ENCODE measurements around the gene PSME1. TPM values are rescaled to one million over a fixed set of nuclear protein-coding genes. Genes with fewer than 3 reads are reported as not detected.

The PSME1 gene
- total RNA-seq, 1 experiment from 2014 or later = 76.8 TPM

DNA sequence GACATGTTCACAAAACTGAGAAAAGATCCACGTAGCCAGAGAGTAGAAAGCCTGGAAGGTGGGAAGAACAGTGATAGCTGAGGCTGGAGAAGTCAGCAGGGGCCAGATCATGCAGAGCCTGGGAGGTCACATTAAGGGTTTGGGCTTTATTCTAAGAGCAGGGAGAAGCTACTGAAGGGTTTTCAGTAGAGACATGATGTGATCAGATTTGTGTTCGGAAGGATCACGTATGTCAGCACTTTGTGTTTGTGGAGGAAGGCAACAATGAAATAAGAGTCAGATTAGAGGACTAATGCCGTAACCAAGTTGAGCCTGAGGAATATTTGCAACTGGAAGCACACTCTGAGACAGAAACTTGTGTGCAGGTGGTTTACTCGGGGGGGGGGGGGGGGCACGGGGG is 46.1 kb upstream of the PSME1 start (continued):
- TF ChIP-seq CTCF (IDR thresholded peaks at IDR 0.05) = no peak
- TF ChIP-seq ZNF317 (CRISPR knock-in tag; IDR thresholded peaks at IDR 0.05; ENCODE audit: borderline replicate concordance, low read depth) = no peak
- TF ChIP-seq RORB (CRISPR knock-in tag; IDR thresholded peaks at IDR 0.05) = no peak
- TF ChIP-seq JUN (CRISPR knock-in tag; IDR thresholded peaks at IDR 0.05) = no peak

DNA sequence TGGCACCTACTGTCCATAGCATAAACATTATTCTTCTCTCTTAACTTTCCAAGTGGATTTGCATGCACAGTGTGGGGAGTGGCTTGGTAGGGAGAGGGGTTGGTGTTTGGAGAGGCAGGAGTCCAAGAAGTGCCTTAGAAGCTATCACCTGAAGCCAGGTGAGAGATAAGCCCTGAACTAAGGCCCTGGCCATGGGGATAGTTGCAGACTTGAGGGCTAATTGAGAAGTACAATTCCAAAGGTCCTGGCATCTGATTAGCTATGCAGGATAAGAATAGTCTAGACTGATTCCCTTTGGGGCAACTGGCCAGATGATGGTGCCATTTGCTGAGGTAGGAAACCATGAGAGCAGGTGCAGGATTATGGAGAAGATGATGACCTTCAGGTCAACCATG is 43.9 kb upstream of the PSME1 start:
- Mint-ChIP-seq H3K9me3 (no peaks in the 10 kb centered on the region), H3K36me3 (peaks cover 11% of the 10 kb centered on the region), H3K4me1 (peaks cover 32% of the 10 kb centered on the region), H3K27me3 (ENCODE audit: low read depth) (peaks cover 10% of the 10 kb centered on the region), H3K4me3 (no peak overlapping the region; the same call in 1 of the 2 replicates), H3K27ac (peak overlapping the region; percentile 67; the same call in 1 of the 2 replicates)
- ATAC-seq (no peak), DNase-seq (ENCODE audit: low spot score) (no peak)
- ChIA-PET CTCF (interaction anchor here (0.7 to 11.7 kb wide), 10 partner anchors 11 to 340 kb away, joined by 3 to 320 read pairs (median 12); partner anchors contain the start of genes CARMIL3, EMC9 and IRF9), POLR2A (interaction anchor here (4.7 to 6.5 kb wide), 2 partner anchors 11 to 34 kb away, joined by 38 to 67 read pairs; no protein-coding TSS in a partner anchor)
- TF ChIP-seq TP53 (CRISPR knock-in tag; IDR thresholded peaks at IDR 0.05) (no peak), GABPB1 (CRISPR knock-in tag; IDR thresholded peaks at IDR 0.05) (0 out of 2 replicates have a peak, but pooled peaks have one; percentile 36)

- POLR2A ChIA-PET = interaction anchor here (0.6 to 6.5 kb wide), 10 partner anchors 12 to 48 kb away, joined by 3 to 67 read pairs (median 13); partner anchors contain the start of genes CARMIL3, DCAF11, EMC9 and NRL
- peaks cover 32% of the 10 kb centered on the region for H3K4me1 Mint-ChIP-seq
- H3K27me3 Mint-ChIP-seq (ENCODE audit: low read depth) = peaks cover 10% of the 10 kb centered on the region
- peak overlapping the region; percentile 43; the same call in 1 of the 2 replicates for H3K4me3 Mint-ChIP-seq
- H3K27ac Mint-ChIP-seq = peak overlapping the region; percentile 98
- H3K9me3 Mint-ChIP-seq = no peaks in the 10 kb centered on the region
- peaks cover 11% of the 10 kb centered on the region for H3K36me3 Mint-ChIP-seq
- TF ChIP-seq, protein P1, sequence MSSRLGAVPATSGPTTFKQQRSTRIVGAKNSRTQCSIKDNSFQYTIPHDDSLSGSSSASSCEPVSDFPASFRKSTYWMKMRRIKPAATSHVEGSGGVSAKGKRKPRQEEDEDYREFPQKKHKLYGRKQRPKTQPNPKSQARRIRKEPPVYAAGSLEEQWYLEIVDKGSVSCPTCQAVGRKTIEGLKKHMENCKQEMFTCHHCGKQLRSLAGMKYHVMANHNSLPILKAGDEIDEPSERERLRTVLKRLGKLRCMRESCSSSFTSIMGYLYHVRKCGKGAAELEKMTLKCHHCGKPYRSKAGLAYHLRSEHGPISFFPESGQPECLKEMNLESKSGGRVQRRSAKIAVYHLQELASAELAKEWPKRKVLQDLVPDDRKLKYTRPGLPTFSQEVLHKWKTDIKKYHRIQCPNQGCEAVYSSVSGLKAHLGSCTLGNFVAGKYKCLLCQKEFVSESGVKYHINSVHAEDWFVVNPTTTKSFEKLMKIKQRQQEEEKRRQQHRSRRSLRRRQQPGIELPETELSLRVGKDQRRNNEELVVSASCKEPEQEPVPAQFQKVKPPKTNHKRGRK (CRISPR knock-in tag; IDR thresholded peaks at IDR 0.05; ENCODE audit: borderline replicate concordance) = no peak
- TF ChIP-seq, protein P2, sequence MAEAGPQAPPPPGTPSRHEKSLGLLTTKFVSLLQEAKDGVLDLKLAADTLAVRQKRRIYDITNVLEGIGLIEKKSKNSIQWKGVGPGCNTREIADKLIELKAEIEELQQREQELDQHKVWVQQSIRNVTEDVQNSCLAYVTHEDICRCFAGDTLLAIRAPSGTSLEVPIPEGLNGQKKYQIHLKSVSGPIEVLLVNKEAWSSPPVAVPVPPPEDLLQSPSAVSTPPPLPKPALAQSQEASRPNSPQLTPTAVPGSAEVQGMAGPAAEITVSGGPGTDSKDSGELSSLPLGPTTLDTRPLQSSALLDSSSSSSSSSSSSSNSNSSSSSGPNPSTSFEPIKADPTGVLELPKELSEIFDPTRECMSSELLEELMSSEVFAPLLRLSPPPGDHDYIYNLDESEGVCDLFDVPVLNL (CRISPR knock-in tag; IDR thresholded peaks at IDR 0.05; ENCODE audit: borderline replicate concordance, low read depth) = no peak
- TF ChIP-seq ZNF423 (CRISPR knock-in tag; IDR thresholded peaks at IDR 0.05) = no peak
- TF ChIP-seq, protein P3, sequence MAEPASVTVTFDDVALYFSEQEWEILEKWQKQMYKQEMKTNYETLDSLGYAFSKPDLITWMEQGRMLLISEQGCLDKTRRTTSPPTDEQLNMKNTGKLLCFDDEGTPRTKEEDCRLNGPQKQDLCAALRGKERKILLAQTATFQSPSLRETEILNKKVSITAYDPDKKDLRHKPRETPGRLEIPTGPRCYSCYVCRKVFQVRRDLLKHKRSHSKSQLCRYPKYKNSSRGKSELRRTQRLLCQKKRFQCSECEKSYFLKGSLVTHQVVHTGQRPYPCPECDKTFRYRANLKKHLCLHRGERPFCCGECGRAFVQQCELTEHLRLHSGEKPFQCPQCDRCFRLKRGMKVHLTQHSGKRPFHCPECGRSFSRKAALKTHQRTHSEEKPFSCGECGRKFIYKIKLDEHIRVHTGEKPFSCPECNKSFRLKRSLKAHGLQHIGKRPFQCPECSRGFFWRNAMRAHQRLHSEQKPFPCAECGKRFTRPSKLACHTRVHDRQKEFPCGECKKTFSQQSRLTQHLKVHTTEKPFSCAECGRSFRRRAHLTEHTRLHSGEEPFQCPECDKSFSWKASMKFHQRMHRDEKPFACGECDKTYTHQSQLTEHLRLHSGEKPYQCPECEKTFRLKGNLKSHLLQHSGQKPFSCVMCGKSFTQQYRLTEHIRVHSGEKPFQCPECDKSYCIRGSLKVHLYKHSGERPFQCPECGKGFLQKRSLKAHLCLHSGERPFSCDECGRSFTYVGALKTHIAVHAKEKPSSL (CRISPR knock-in tag; conservative IDR thresholded peaks at IDR 0.05) = no peak
- no peak for TF ChIP-seq SMAD4 (CRISPR knock-in tag; IDR thresholded peaks at IDR 0.05)
- CTCF ChIA-PET = interaction anchor here (1.0 to 11.7 kb wide), 10 partner anchors 12 to 103 kb away, joined by 3 to 320 read pairs (median 16); partner anchors contain the start of genes CARMIL3, DCAF11, EMC9 and IRF9
- ATAC-seq (no peak), DNase-seq (ENCODE audit: low spot score) (no peak)
These were observed 43.3 kb upstream of the PSME1 start for GRCh38 chr14:24092505-24093206.

All from WTC11 (cell line).